Kidney tubule cell (primary cell): ENCODE data around the gene KCP.

Experiments
- DNase-seq: peaks from one replicate; pipeline ENCODE4 v3.0.0-alpha.2; 2018; ENCODE audit warnings: low spot score

The KCP gene

DNA sequence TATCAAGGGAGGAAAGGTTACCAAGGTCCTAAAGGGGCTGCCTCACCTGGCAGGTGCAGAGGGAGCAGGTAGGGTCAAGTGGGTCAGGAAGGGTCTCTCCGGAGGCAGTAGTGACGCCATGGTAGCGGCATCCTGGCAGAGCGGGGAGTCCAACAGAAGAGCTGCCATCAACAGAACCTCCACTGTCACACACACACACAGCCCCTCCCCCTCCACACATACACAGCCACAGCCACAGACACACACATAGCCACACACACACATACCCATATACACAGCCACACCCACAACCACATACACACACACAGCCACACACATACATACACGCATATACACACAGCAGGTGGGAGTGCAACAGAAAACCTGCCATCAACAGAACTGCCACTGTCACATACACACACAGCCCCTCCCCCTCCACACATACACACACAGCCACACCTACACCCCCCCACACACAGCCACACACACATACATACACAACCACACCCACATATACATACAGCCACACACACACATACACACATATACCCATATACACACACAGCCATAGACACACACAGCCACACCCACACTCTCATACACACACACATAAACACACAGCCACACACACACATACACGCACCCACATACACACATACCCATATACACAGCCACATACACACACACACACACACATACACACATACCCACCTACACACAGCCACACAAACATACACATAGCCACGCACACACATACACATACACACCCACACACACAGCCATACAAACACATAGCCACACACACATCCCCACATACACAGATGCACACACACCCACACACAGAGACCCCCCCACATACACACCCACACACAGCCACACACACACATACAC is 23.1 kb downstream of the KCP start:
- DNase-seq, result no peak

DNA sequence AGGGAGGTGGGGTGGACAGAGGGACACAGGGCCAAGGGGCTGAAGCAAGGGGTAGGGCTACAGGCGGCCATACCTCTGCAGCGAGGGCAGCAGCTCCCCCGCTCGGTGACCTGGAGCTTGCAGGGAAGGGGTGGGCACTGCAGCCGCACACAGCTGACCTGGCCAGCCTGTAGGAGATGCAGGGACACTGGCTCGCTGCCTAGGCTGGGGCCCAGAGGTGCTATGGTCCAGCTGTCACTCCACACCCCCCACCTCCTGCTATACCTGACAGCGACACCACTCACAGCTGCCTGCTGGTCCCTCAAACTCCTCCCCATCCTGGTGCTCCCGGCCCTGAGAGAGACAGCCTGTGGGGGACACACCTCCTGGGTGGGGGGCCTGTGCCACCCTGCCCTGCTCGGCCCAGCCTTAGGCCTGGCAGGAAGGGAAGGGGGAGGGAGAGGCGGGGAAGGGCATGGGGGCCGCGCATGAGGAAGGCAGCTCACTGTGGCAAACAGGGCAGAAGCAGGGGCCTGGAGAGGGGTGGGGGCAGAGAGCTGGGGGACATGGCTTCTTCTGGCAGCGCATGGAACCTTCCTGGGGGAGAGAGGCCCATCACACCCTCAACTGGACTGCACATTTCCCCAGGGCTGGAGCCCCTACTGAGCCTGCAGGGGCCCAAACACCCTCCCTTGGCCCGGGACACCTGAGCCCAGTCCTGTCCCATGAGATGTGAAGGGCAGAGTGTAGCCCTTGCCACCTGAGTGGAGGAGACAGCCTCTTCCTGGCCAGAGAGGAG is 23.9 kb downstream of the KCP start:
- no peak for DNase-seq

GRCh38 chr7:128885370-128886187 is 24.9 kb downstream of the KCP start:
- no peak for DNase-seq

GRCh38 chr7:128884561-128885369 is 25.7 kb downstream of the KCP start:
- DNase-seq, result no peak

- peak; percentile 76 for DNase-seq
Measured at GRCh38 chr7:128883622-128884448, 26.7 kb downstream of the KCP start.

DNA sequence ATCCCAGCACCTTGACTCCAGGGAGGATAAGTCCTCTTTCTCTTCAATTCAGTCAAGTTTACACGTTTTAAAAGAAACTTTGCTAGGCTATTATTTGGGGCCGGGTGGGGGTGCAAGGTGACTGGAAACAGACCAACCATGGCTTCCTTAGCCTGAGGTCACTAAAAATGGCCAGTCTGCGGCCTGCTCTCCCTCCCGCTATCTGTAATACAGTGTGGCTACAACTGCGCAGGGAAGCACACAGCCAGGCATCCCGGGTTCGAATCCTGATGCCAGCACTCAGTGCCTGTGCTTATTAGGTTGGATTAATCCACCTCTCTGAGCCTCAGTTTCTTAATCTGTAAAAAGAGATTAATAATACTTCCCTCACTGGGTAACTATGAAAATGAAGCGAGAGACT is 28.4 kb downstream of the KCP start:
- DNase-seq, result no peak

DNA sequence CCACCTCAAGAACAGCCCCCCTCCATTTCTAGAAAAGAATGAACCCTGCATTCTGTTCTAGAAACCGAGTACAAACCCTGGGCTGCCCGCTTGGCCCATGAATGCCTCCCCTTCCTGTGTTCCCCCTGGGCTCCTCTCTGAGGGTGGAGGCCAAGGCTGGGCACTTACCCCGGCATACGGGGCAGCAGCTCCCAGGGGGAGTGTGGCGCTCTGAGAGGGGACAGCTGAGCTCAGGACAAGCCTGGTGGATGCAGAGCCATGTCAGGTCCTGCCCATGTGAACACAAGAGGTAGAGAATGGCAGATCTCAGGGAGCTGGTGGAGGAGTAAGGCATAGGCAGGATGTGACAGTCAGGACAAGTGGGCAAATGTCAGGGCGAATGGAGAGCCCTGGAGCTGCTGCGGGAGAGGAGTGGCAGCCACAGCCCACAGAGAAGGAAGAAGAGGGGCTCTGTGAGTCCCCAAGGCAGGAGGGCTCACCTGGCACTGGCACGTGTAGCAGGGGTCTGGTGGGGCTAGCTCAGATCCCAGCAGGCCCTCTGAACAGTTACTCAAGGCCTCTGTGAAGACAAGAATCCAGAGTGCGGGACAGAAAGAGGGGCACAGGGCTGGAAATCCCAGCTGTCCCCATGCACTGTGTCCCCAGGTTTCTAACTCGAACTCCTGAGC is 28.9 kb downstream of the KCP start:
- no peak for DNase-seq

DNA sequence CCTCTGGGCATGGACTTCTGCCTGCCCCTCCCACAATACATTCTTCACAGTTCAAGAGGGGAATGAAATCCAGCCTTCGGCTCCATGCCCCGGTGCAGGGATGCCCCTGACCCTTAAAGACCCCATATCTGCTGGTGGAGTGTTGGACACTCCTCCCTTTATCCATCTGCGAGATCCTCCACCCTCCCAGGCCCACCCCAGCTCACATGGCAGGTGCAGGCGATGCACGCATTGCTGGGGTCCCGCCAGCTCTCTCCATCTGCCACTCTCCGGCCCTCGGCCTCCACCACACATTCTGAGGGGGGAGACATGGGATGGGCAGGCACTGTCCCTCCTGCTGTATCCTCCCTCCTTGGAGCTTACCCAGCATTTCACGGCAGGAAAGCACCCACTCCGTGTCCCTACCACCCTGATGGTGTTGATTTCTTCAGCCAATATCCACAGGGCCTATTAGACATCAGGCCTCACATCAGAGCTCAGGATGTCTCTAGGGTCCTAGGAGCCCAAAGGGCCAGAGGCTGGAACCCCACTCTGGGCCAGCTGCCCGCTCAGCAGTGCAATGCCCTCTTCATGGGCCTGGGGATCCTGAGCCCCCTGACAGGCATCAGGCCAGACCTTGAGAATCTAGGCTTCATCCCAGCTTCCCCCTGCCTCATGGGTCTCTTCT is 29.6 kb downstream of the KCP start:
- no peak for DNase-seq

- peak; percentile 56 for DNase-seq
Measured at GRCh38 chr7:128879939-128880746, 30.4 kb downstream of the KCP start.

DNA sequence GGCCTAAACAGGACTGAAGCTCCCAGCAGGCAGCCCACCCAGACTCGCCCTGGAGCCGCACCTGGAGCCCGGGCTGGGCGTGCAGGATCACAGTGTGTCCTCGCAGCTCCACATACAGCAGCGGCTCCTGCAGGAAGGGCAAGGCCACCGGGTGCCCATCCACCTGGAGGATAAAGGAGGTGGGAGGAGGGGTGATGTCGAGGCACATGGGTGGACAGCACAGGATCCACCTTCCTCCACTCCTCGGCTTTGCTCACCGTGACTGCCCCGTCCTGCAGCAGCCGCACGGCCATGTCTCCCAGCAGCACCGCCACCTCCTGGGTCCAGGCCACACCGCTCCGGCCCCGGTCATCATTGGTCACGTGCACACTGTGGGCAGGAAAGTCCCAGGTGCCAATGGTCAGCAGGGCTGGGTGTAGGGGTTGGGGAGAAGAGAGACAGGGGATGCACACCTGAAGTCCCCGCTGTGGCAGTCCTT is 31.0 kb downstream of the KCP start:
- DNase-seq, result no peak

- DNase-seq, result no peak
Measured at GRCh38 chr7:128878226-128879105, 32.0 kb downstream of the KCP start.

- no peak for DNase-seq
Measured at GRCh38 chr7:128877756-128878120, 32.8 kb downstream of the KCP start.

- DNase-seq, result no peak
Measured at GRCh38 chr7:128876978-128877755, 33.3 kb downstream of the KCP start.

DNA sequence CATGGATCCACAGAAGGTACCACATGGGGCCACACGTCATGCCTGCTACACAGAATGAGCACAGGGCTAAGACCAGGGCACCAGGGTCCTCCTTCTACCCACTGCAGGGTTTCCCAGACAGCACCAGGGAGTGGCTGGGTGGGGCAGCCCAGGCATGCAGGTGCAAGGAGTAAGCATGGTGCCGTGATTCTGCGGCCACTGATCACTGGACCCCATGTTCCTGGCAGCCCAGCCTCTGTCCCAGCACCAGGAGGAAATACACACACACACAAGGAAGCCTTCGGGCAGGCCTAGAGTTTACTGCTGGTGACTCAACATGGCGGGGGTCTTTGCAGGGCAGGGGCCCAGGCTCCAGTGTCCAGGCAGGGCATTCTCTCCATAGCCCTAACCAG is 33.9 kb downstream of the KCP start:
- no peak for DNase-seq

- no peak for DNase-seq
Measured at GRCh38 chr7:128876127-128876526, 34.4 kb downstream of the KCP start.

GRCh38 chr7:128875523-128875948 is 35.0 kb downstream of the KCP start:
- no peak for DNase-seq
